Thyroid gland (tissue), 4 donors: ENCODE measurements around the gene SPHK1. TPM values are rescaled to one million over a fixed set of nuclear protein-coding genes. Genes with fewer than 3 reads are reported as not detected.

Experiments used
- DNase-seq, 2 donors: peaks; one replicate each; pipeline ENCODE4 v3.0.0-alpha.2; 2019
- H3K27ac ChIP-seq, 3 donors: fragments of 200-600 bp; sonication (generic); 1 replicate in 2 of 3; 2 replicates in 1 of 3; pipeline ENCODE4 v1.5.1; 2016 to 2019; ENCODE audit warnings: mild to moderate bottlenecking in 1 of 3, moderate library complexity in 1 of 3
- H3K27me3 ChIP-seq: fragments of 200-600 bp; sonication (generic); one replicate; pipeline ENCODE4 v1.5.1; 2019
- H3K36me3 ChIP-seq, 2 donors: fragments of 200-600 bp; sonication (generic); one replicate each; pipeline ENCODE4 v1.5.1; 2016 to 2019
- H3K4me1 ChIP-seq, 2 donors: fragments of 200-600 bp; sonication (generic); one replicate each; pipeline ENCODE4 v1.5.1; 2017 to 2019
- H3K4me3 ChIP-seq, 3 donors: fragments of 200-600 bp; sonication (generic); replicated peaks in 1 of 3; 1 replicate in 2 of 3; 2 replicates in 1 of 3; pipeline ENCODE4 v1.5.1; 2016; ENCODE audit warnings: mild to moderate bottlenecking in 1 of 3
- H3K9me3 ChIP-seq: fragments of 200-600 bp; sonication (generic); one replicate; pipeline ENCODE4 v1.5.1; 2017
- CTCF ChIP-seq, 6 experiments: fragments of 200-600 bp in 3 of 6; fragments of 450-650 bp in 3 of 6; sonication (generic) in 3 of 6; IDR thresholded peaks; one replicate each; pipeline ENCODE4 v1.5.1; 2016 to 2019; ENCODE audit warnings: antibody characterized with exemption in 6 of 6, mild to moderate bottlenecking in 2 of 6, inconsistent platforms in 1 of 6, moderate library complexity in 1 of 6
- POLR2A ChIP-seq, 2 donors: fragments of 450-650 bp; IDR thresholded peaks; one replicate each; pipeline ENCODE4 v1.6.1; 2017; ENCODE audit warnings: antibody characterized with exemption in 2 of 2, mild to moderate bottlenecking in 2 of 2, moderate library complexity in 1 of 2
- WGBS, 2 donors: methylation state at CpG; one replicate each; pipeline ENCODE4 v1.1.5; 2017; 5-methylcytosine and 5-hydroxymethylcytosine counted together
- intact Hi-C: fragments of 100-400 bp; cut with DNase I; formaldehyde crosslinking; loops from one replicate; pipeline ENCODE4 v1.15.1; 2023
- total RNA-seq, 4 donors: library from RNA; depleted of rRNA; stranded (reverse); fragments of >200 nt; gene quantifications; one replicate each; pipeline ENCODE4 v1.2.3, GENCODE V29; 2016

The SPHK1 gene
- total RNA-seq, 4 donors from 2014 or later, result 8.5 to 24.5 (median 13.8) TPM

- Histone ChIP-seq H3K27me3 (no peaks in the 10 kb centered on the region), H3K4me3 (no peak overlapping the region), H3K36me3 (peaks cover 0 to 6% of the 10 kb centered on the region in 2 donors), H3K4me1 (peaks cover 39 to 55% of the 10 kb centered on the region in 2 donors), H3K9me3 (no peaks in the 10 kb centered on the region), H3K27ac (no peak overlapping the region)
- intact Hi-C loops, result no loop called here
- no peak for DNase-seq
- WGBS, 2 donors, result 83 to 88% methylated on average over 16 of the region's 16 CpGs
- TF ChIP-seq POLR2A (IDR thresholded peaks at IDR 0.05) (no peak), CTCF (IDR thresholded peaks at IDR 0.05) (no peak)
Measured at GRCh38 chr17:76388966-76389888, 4.8 kb downstream of the SPHK1 start.

- no peak for TF ChIP-seq CTCF (IDR thresholded peaks at IDR 0.05)
- no peak for TF ChIP-seq POLR2A (IDR thresholded peaks at IDR 0.05)
- intact Hi-C loops, result no loop called here
- Histone ChIP-seq H3K27ac (no peak overlapping the region), H3K36me3 (peaks cover 0 to 6% of the 10 kb centered on the region in 2 donors), H3K4me3 (no peak overlapping the region), H3K9me3 (no peaks in the 10 kb centered on the region), H3K4me1 (peaks cover 40 to 59% of the 10 kb centered on the region in 2 donors), H3K27me3 (no peaks in the 10 kb centered on the region)
- WGBS, 2 donors, result 91 to 94% methylated on average over 6 to 11 of the region's 11 CpGs
- DNase-seq, result no peak
Measured at GRCh38 chr17:76390003-76390421, 5.6 kb downstream of the SPHK1 start.

GRCh38 chr17:76391200-76391715, 6.8 kb downstream of the SPHK1 start:
- Histone ChIP-seq H3K27me3 (no peaks in the 10 kb centered on the region), H3K4me3 (no peak overlapping the region), H3K27ac (peak overlapping the region in 2 of 3 donors; percentile 43 to 74), H3K4me1 (peaks cover 28 to 46% of the 10 kb centered on the region in 2 donors), H3K36me3 (peaks cover 11 to 15% of the 10 kb centered on the region in 2 donors), H3K9me3 (no peaks in the 10 kb centered on the region)
- intact Hi-C loops, result no loop called here
- TF ChIP-seq POLR2A (IDR thresholded peaks at IDR 0.05) (no peak), CTCF (IDR thresholded peaks at IDR 0.05) (no peak)
- DNase-seq, result peak; percentile 77 to 79
- WGBS, 2 donors, result 46 to 61% methylated on average over 14 of the region's 21 CpGs

- TF ChIP-seq POLR2A (IDR thresholded peaks at IDR 0.05) (no peak), CTCF (IDR thresholded peaks at IDR 0.05) (no peak)
- WGBS, 2 donors, result 37 to 60% methylated on average over 7 to 10 of the region's 10 CpGs
- Histone ChIP-seq H3K36me3 (peaks cover 21 to 27% of the 10 kb centered on the region in 2 donors), H3K4me3 (no peak overlapping the region), H3K27me3 (no peaks in the 10 kb centered on the region), H3K9me3 (no peaks in the 10 kb centered on the region), H3K4me1 (peaks cover 28 to 55% of the 10 kb centered on the region in 2 donors), H3K27ac (peak overlapping the region; percentile 63 to 83 (median 74))
- intact Hi-C loops, result loop anchor here (2.0 kb wide), 1 partner anchor 45 kb away; no protein-coding TSS in a partner anchor
- DNase-seq, result peak; percentile 87 to 92
Measured at GRCh38 chr17:76394166-76394565, 9.8 kb downstream of the SPHK1 start.

- no peaks in the 10 kb centered on the region for H3K9me3 ChIP-seq
- no peak for DNase-seq
- TF ChIP-seq POLR2A (IDR thresholded peaks at IDR 0.05) (no peak), CTCF (IDR thresholded peaks at IDR 0.05) (no peak)
- H3K27me3 ChIP-seq, result no peaks in the 10 kb centered on the region
- H3K4me3 ChIP-seq, result no peak overlapping the region
- intact Hi-C loops, result loop anchor here (2.0 kb wide), 1 partner anchor 47 kb away; no protein-coding TSS in a partner anchor
- no peak overlapping the region for H3K27ac ChIP-seq
- peaks cover 28 to 52% of the 10 kb centered on the region in 2 donors for H3K4me1 ChIP-seq
- WGBS, 2 donors, result 92 to 98% methylated on average over 10 to 14 of the region's 15 CpGs
- peaks cover 40 to 41% of the 10 kb centered on the region in 2 donors for H3K36me3 ChIP-seq
Measured at GRCh38 chr17:76395980-76396379, 11.6 kb downstream of the SPHK1 start.
